Mononuclear cell (primary cell): ENCODE results near the gene AKAP6. TPM values are rescaled to one million over a fixed set of nuclear protein-coding genes. Genes with fewer than 3 reads are reported as not detected.
"Not testable (repeated sequence)": the region's sequence is repeated elsewhere in the genome, so short reads cannot be mapped to it uniquely, and the experiment has no call there.

Source experiments
- H3K27me3 ChIP-seq: 2 replicates; pipeline ENCODE4 v1.6.0; 2011; ENCODE audit warnings: low read length, control low read depth; ENCODE audit not compliant: insufficient read depth
- H3K4me1 ChIP-seq: 2 replicates; pipeline ENCODE4 v1.5.1; 2011; ENCODE audit warnings: mild to moderate bottlenecking, low read length, control low read depth; ENCODE audit not compliant: insufficient read depth
- H3K4me3 ChIP-seq: 2 replicates; pipeline ENCODE4 v1.5.1; 2011; ENCODE audit warnings: mild to moderate bottlenecking, low read length, moderate library complexity
- H3K9me3 ChIP-seq: 2 replicates; pipeline ENCODE4 v1.5.1; 2011; ENCODE audit warnings: low read depth, mild to moderate bottlenecking, control low read depth, low read length
- total RNA-seq: library from RNA; depleted of rRNA; stranded (reverse); fragments of >200 nt; gene quantifications from one replicate; pipeline ENCODE4 v1.2.3, GENCODE V29; 2012

AKAP6 gene
- total RNA-seq, 1 donor = 5.6 TPM

GRCh38 chr14:32757568-32757967 is 428.5 kb downstream of the AKAP6 start:
- H3K4me1 ChIP-seq = no peaks in the 10 kb centered on the region
- H3K9me3 ChIP-seq = peaks cover 10% of the 10 kb centered on the region
- H3K27me3 ChIP-seq = no peaks in the 10 kb centered on the region
- H3K4me3 ChIP-seq = no peak overlapping the region

GRCh38 chr14:32761381-32761968 is 432.4 kb downstream of the AKAP6 start:
- Histone ChIP-seq H3K9me3 (no peaks in the 10 kb centered on the region), H3K4me3 (no peak overlapping the region), H3K4me1 (no peaks in the 10 kb centered on the region)

GRCh38 chr14:32762886-32763285 is 433.8 kb downstream of the AKAP6 start:
- H3K9me3 ChIP-seq = no peaks in the 10 kb centered on the region
- no peaks in the 10 kb centered on the region for H3K4me1 ChIP-seq
- no peak overlapping the region for H3K4me3 ChIP-seq
- H3K27me3 ChIP-seq = no peaks in the 10 kb centered on the region

More at GRCh38 chr14:32761381-32761968, 432.4 kb downstream of the AKAP6 start:
- no peaks in the 10 kb centered on the region for H3K27me3 ChIP-seq

DNA sequence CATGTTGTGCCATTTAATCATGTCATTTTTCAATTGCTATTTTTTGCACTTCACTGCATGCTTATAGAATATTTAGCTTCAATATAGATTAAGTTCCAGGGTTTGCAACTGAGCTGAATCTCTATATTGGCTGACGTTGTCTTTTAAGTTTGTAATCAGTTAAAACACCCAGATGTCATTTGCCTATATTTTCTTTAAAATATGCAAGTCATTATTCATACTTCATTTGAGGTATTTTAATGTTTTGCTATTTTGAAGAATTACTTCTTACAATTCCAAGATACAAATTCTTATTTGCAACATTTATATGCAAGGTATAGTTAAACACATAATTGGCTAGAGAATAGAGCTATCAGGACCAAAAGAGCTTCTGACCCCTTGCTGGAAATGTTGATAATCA is 434.6 kb downstream of the AKAP6 start:
- Histone ChIP-seq H3K4me1 (no peaks in the 10 kb centered on the region), H3K4me3 (no peak overlapping the region), H3K9me3 (no peaks in the 10 kb centered on the region), H3K27me3 (no peaks in the 10 kb centered on the region)

DNA sequence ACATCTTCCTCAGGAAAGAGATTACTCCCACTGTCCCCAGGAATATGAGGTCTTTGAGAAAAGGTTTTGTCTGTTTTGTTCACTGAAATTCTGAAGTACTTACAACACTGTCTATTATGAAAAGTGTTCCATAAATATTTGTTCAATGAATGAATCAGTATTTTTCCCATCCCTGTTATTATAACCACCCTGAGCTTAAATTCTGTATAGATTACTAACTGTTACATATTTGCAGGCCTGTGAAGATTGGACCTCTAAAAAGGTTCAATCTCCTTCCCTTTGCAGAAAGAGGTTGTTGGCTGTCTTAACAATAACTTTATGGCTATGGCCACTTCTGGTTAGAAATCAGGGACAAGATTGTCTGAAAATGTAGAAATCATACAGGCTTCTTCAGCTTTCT is 435.0 kb downstream of the AKAP6 start:
- Histone ChIP-seq H3K9me3 (no peaks in the 10 kb centered on the region), H3K4me3 (no peak overlapping the region), H3K27me3 (no peaks in the 10 kb centered on the region), H3K4me1 (no peaks in the 10 kb centered on the region)

- Histone ChIP-seq H3K4me3 (no peak overlapping the region), H3K4me1 (no peaks in the 10 kb centered on the region), H3K27me3 (no peaks in the 10 kb centered on the region), H3K9me3 (no peaks in the 10 kb centered on the region)
These were observed 441.3 kb downstream of the AKAP6 start for GRCh38 chr14:32770422-32770821.

GRCh38 chr14:32774214-32774613 is 445.1 kb downstream of the AKAP6 start:
- Histone ChIP-seq H3K9me3 (no peaks in the 10 kb centered on the region), H3K4me3 (no peak overlapping the region), H3K27me3 (no peaks in the 10 kb centered on the region), H3K4me1 (no peaks in the 10 kb centered on the region)

- Histone ChIP-seq H3K4me1 (no peaks in the 10 kb centered on the region), H3K4me3 (no peak overlapping the region), H3K9me3 (no peaks in the 10 kb centered on the region), H3K27me3 (no peaks in the 10 kb centered on the region)
These were observed 450.7 kb downstream of the AKAP6 start for GRCh38 chr14:32779840-32780239.

DNA sequence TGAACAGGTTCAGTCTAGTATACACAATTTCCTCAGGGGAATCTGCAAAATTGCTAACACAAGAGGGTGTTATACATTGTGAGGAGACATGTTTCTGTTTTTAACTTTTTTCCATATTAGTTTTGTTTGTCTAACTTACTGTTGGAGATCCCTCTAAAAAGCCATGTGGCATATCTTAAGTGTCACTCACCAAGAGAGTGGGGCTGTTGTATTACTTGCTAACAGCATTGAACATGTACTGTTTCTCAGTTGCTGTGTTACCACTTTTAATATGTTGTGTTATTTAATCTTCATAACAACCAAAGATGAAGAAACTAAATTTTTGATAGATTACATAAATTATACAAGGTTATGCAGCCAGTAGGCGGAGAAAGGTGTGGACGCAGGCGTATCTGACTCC is 455.3 kb downstream of the AKAP6 start:
- Histone ChIP-seq H3K27me3 (no peaks in the 10 kb centered on the region), H3K4me1 (no peaks in the 10 kb centered on the region), H3K4me3 (no peak overlapping the region), H3K9me3 (no peaks in the 10 kb centered on the region)

- Histone ChIP-seq H3K4me1 (no peaks in the 10 kb centered on the region), H3K27me3 (no peaks in the 10 kb centered on the region), H3K9me3 (no peaks in the 10 kb centered on the region), H3K4me3 (no peak overlapping the region)
These were observed 456.5 kb downstream of the AKAP6 start for GRCh38 chr14:32785585-32785984.

DNA sequence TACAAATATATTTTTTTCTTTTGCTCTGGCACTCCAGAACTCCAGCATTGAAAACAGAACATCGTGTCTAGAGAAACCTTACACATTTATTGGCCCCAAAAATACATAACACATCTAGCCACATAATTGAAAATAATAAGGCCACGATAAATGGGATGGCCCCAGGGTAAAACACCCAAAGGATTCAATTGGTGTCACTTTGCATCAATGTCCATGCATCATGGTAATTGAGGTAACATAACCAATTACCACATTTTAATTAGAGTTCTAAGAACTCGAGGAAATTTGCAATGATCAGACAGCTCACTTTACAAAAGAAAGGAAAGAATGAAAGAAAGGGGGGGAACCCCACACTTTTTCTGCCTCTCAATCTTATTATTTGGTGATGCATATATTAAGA is 457.8 kb downstream of the AKAP6 start:
- no peaks in the 10 kb centered on the region for H3K4me1 ChIP-seq
- no peak overlapping the region for H3K4me3 ChIP-seq
- H3K9me3 ChIP-seq = no peaks in the 10 kb centered on the region
- no peaks in the 10 kb centered on the region for H3K27me3 ChIP-seq

DNA sequence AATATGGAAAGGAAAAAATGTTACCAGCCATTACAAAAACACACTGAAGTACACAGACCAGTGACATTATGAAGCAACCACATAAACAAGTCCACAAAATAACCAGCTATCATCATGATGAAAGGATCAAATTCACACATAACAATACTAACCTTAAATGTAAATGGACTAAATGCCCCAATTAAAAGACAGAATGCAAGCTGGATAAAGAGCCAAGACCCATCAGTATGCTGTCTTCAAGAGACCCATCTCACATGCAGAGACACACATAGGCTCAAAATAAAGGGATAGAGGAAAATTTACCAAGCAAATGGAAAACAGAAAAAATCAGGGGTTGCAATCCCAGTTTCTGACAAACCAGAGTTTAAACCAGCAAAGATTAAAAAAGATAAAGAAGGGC is 463.9 kb downstream of the AKAP6 start:
- H3K9me3 ChIP-seq = not testable (repeated sequence)

GRCh38 chr14:32800320-32800719 is 471.2 kb downstream of the AKAP6 start:
- Histone ChIP-seq H3K4me1 (no peaks in the 10 kb centered on the region), H3K9me3 (peaks cover 31% of the 10 kb centered on the region), H3K27me3 (no peaks in the 10 kb centered on the region), H3K4me3 (no peak overlapping the region)

More for the DNA sequence above, 463.9 kb downstream of the AKAP6 start:
- H3K4me1 ChIP-seq, H3K27me3 ChIP-seq, H3K4me3 ChIP-seq: not testable (repeated sequence)

GRCh38 chr14:32802295-32802694 is 473.2 kb downstream of the AKAP6 start:
- no peaks in the 10 kb centered on the region for H3K27me3 ChIP-seq
- H3K4me3 ChIP-seq = no peak overlapping the region
- peaks cover 31% of the 10 kb centered on the region for H3K9me3 ChIP-seq
- H3K4me1 ChIP-seq = no peaks in the 10 kb centered on the region

- no peak overlapping the region for H3K4me3 ChIP-seq
These were observed 476.9 kb downstream of the AKAP6 start for GRCh38 chr14:32805979-32806378.

GRCh38 chr14:32808644-32809043 is 479.5 kb downstream of the AKAP6 start:
- Histone ChIP-seq H3K27me3 (no peaks in the 10 kb centered on the region), H3K4me1 (no peaks in the 10 kb centered on the region), H3K9me3 (peaks cover 7% of the 10 kb centered on the region), H3K4me3 (no peak overlapping the region)

More at GRCh38 chr14:32805979-32806378, 476.9 kb downstream of the AKAP6 start:
- Histone ChIP-seq H3K27me3 (no peaks in the 10 kb centered on the region), H3K9me3 (peaks cover 20% of the 10 kb centered on the region), H3K4me1 (no peaks in the 10 kb centered on the region)
